Stimulated activated CD8-positive, alpha-beta memory T cell treated with anti-CD3 and anti-CD28 coated beads, Interleukin-7, amount 100 ng/mL, for 1 hour (primary cell): ENCODE data around the gene RPS6KL1.

Source experiments
- DNase-seq, 2 donors: peaks; one replicate each; pipeline ENCODE4 v3.0.0-alpha.2; 2020; ENCODE audit warnings: low read depth in 2 of 2

The RPS6KL1 gene, protein sequence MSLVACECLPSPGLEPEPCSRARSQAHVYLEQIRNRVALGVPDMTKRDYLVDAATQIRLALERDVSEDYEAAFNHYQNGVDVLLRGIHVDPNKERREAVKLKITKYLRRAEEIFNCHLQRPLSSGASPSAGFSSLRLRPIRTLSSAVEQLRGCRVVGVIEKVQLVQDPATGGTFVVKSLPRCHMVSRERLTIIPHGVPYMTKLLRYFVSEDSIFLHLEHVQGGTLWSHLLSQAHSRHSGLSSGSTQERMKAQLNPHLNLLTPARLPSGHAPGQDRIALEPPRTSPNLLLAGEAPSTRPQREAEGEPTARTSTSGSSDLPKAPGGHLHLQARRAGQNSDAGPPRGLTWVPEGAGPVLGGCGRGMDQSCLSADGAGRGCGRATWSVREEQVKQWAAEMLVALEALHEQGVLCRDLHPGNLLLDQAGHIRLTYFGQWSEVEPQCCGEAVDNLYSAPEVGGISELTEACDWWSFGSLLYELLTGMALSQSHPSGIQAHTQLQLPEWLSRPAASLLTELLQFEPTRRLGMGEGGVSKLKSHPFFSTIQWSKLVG

DNA sequence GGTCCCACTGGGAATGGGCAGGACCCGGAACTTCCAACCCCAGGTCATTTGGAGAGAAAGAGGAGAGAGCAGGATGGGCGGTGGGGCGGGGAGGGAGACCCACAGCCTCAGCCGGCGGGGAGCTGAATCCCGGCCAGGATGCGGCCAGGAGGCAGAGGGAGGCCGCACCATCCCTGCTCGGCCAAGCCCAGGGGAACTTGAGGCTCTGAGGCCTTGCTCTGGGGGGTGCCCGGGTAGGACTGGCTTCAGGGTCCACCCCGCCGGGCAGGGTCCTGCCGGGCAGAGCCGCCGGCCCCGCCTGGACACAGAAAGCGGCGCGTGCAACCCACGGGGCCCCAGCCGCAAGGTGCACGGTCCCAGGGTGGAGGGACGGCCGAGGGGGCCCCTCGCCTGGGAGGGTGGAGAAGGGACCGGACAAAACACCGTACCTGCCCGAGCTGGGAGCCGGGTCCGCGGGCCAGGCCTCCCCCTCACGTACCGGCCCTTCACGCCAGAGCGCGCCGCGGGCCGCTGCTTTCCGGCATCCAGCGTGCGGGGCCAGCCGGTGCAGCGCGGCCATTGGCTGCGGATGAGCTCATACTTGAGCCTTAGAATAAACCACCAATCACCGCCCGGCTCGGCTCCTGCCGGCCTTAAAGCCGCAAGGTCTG lies at the start of gene RPS6KL1:
RPS6KL1 (minus strand) TSS at position 509 of the 650 bp plus-strand sequence. CDS start 1,719 bp downstream, outside the sequence.
- DNase-seq: peak; percentile 22 to 37

DNA sequence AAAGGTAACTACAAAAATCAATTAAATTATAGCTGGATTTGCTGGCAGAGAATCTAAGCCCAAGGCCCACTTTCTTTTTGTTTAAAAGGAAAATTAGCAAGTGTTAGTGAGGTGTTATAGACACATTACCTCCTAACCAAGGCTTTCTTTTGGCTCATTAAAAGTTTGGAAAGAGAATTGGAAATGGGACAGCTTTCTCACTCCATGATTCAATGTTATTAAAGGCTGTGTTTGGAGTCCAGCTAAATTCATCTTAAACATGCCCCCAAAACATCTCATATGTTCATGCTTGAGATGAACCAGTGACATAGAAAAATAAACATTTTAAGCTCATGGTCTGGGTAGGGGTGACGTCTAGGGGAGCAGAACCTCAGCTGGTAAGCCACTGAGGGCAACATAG lies 45.8 kb upstream of the RPS6KL1 start:
- DNase-seq: no peak

DNA sequence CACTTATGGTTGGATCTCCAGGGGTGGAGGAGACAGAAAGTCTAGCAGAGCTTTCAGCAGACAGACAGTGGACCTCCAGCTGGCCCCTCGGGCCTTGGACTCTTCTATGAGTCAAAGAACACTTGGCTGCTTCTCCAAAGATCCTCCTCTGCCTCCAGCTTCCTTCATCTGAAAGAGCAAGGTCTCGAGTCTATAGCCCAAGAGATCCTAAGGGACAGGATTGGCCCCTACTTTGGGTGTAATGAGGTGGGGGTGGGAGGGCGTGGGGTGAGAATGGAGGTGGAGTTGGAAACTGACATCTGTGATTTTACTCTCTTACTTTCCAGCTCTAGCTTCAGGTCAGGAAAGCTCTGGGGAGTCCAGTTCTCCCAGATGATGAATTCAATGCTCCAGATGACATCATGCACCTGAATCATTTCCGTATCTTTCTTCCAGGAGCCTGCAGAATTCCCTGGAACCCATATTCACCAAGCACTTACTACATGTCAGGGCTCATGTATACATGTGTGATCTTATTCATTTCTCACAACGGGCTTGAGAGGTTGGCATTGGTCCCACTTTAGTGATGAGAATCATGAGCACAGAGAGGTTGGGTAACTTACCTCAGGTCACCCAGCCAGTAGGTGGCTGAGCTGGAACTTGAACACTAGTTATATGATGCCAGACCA lies 42.6 kb upstream of the RPS6KL1 start:
- DNase-seq: no peak

DNA sequence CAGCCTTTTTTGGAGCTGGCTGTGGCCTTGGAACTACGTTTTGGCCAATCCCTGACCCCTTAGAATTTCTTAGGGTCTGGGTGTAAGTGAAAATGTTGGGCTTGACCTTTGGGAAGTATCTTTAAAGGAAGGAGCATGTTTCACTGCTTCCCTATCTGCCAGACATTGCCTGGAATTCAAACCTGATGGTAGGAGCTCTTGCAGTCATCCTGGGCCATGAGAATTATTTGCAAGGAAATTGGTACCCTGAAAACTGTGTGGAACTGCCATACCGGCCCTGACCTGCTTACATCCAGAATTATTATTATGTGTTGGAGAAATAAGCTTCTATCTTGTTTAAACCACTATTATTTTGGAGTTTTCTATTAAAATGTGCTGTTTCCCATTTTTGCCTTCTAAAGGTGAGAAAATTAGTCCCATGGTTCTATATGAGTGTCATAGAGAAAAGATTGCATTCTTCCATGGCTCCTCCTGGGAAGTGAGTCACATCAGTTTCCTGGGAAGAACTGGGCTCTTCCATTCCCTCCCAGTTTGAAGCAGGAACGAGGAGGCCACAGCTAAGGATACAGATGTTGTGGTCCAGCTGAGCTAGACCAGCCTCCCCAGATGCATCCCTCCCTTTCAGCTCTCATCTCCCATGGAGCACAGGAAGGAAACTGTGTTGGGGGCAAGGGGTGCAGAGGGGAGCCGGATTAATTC lies 41.9 kb upstream of the RPS6KL1 start:
- DNase-seq: no peak

DNA sequence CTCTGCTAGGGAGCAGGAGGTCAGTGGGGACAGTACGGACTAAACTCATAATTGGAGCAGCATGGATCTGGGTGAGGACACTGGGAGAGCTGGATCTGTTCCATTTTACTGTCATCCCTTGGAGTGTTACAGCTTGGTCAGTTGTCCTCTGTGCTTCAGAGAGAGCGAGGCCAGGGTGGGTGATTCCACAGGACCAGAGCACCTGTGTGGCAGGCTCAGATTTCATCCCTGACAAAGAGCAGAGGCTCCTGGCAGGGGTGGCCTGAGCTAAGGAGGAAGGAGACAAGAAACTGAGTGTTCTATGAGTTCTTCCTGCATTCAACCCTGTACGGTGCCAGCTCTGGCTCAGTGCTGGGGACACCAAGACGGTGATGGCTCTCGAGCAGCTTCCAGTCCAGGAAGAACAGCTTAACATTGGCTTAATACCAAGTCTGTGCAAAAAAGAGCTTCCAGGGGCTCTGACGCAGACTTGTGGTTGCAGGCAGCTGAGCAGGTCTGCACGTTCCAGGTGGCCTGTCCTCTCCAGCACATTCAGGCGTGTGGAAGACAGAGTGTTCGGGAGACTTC lies 40.7 kb upstream of the RPS6KL1 start:
- DNase-seq: no peak

DNA sequence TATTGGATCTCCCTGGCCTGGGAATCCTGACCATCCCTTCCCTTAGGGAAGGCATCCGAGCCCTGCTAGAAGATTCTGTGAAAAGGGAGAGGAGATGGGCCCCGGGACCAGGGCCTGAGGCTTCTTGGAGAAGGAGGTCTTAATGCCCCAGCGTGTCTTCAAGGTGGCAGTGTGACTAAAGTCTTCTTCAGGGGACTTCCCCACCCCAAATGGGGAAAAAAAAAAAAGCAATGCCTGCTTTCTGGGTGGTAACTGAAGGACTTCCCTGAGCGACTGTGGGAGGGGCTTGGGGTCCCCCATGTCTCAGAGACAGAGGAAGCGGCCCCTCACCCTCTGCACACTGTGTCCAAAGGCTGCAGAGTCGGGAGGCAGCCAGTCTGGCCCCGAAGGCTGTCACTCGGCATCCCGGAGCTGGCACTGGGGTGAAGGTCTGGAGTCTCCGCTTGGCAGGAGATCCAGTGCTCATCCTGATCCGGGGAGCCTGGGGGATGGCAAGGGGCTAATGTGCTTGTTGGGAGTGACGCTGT lies 40.2 kb upstream of the RPS6KL1 start:
- no peak for DNase-seq

DNA sequence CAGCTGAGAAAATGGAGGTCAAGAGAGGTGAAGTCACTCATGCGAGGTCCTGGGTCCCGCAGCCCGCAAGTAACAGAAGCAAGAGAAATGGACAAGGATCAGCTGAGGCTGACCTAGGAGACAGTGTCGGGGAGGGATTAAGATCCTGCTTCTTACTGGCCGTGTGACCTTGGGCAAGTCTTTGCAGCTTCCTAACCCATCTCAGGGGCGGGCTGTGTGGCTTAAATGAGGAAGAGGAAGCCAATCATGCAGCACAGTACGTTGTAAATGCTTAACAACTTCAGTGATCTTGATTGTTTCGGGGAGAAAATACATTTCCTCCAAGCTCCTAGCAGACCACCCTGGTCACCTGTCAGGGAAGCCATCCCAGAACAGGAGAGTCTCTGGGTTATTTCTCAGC lies 39.4 kb upstream of the RPS6KL1 start:
- DNase-seq: no peak

DNA sequence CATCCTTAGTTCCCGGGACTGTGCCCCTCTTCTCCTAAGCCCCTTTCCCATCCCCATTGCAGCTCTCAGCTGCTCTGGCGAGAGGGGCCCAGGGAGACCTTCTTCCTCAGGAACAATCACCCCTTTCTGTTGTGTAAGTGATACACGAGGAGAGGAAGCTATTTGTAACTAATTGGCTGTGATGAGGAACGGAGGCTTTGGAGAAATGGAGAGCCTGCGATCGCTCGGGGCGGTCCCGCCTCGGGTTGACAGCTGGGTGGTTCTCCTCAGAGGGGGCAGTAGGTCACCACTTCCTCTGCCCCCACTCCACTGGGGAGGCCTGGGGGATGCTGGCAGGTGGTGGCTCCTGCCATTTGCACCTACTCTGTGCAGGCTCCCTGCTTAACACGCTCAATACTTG lies 39.0 kb upstream of the RPS6KL1 start:
- no peak for DNase-seq

DNA sequence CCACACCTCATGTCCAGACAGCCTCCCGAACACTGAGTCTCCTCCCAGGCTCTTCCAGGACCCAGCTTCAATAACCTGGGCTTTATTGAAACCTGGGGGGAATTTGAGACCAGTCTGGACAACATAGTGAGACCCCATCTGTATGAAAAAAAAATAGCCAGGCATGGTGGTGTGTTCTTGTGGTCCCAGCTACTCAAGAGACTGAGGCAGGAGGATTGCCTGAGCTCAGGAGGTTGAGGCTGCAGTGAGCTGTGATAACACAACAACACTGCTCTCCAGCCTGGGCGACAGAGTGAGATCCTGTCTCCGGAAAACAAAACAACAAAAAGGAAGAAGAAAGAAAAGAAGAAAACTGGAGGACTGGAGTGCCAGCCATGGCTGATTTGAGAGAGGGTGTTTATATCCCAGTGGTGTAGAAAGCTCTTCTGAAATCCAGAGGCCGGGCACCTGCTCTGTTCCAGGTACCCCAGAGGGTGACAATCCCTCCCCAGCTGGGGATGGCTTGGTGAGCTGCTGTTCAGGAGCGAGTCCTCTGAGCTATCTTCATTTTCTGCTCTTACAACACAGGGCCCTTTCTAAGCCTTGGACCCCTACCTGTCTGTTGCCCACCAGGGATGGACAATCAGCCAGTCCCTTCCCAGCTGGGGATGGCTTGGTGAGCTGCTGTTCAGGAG lies 38.3 kb upstream of the RPS6KL1 start:
- no peak for DNase-seq

DNA sequence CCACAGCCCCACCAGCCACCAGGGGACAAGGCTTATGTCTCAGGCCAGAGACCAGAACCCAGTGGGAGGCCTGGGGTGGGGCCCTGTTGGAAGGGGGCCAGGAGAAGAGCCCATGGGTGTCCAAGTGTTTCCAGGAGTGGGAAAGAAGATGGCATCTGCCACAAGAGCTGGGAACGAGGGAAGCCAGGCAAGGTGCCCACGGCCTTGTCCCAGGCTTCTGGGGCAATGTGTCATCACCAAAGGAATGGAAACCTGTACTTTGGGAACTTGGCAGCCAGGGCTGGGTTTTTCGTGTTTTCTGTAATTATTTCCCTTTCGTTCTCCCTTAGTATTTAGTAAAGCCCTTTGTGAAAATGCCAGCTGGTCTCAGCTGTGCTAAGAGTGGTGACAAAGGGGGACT lies 37.7 kb upstream of the RPS6KL1 start:
- no peak for DNase-seq

DNA sequence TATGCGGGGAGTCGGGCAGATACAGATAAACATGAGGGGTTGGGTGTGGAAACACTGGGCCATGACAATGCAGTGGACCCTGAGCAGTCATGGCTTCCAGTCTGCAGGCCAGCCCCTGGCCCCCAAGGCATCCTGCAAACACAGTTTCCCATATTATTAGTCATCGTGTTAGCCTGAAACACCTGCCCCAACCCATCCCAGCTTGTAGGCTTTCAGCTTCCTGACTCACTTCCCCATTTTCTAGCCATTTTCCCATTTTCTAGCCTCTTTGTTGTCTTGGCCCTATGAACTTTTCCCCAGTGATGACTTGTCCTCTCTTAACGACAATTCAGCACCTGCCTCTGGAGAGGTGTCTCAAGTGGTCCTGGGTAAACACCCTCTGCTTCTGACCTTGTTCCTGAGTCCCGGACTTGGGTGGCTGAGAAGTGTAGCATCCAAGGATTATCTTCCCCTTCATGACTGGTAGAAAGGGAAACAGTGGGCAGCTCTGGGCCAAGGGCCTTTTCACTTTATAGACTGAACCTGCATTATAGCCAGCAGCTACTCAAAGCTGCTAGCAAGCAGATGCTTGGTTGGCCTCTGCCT lies 36.6 kb upstream of the RPS6KL1 start:
- no peak for DNase-seq

DNA sequence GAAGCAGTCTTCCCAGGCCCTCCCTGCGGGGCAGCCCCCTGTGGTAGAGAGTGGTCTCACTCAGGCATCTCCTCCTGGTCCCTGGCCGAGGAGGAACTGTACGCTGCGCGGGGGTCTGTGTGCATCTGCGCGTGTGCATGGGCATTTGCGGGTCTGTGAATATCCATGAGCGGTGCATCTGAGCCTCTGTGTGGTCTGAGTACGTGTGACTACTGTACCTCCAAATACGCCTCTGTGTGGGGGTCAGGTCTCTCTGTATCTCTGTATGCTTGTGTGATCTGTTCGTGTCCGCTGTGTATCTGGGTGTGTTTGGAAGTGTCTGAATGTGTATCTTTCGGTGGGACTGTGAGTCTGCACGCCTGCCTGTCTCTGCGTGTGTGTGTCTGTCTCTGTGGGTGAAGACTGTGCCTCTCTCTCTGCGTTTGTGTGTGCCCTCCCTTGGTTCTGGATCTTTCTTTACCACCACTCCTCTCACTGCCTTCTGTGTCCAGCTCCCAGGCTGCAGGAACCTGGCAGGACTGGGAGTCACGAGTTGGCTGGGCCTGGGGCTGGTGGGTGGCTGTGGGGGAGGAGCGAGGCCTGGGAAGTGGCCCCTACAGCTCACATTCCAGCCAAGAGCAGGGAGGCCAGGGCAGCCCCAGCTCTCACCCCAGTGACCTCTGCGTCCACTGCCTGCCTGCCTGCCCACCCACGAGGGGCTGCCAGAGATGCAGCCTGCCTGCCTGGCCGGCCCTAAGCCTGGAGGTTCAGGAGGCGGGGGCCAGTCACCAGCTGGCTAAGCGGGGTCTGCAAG lies 33.4 kb upstream of the RPS6KL1 start:
- DNase-seq: no peak

DNA sequence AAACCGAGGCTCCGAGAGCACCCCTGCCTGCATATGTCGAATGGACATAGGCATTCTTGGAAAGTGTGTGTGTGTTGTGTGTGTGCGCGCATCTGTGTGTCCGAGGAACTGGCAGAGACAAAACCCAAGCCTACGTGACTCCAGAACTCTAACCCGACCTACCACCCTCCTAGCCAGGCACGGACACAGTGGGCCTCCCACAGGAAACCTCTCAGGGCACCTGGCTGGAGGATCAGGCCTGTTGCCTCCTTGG lies 32.9 kb upstream of the RPS6KL1 start:
- DNase-seq: no peak

DNA sequence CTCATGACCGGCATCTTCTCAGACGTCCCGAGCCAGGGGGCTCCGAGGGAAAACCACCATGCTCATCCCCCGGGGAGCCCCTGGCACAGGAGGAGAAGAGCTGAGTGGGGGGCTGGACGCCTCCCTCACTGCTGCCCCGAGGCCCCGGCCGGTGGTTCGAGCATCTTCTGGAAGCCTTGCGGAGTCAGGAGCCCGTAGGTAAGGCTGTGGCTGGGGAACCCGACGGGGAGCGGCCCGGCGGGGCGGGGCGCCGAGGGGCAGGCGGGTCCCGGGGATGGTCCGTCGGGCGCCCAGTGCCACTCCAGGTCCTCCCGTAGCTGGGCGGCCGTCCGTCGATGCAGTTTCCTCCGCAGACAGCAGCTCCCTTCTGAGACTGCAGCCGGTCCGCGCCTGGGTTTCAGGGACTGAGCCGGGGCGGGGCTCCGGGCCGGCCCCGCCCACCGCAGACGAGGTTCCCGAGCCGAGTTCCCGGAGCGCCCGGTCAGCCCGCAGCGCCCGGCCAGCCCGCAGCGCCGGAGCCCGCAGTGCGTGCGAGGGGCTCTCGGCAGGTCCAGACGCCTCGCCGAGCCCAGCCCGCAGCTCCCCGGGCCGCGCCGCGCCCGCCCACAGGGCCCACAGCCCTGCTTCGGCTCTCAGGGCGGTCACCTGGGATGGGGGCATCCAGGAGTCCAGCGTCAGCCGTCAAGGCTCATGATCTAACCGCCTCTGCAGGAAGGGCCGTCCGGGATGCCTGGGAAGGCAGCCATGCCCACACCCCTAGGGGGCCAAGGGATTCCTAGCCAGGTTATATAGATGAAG lies 32.4 kb upstream of the RPS6KL1 start, which contains the start of gene PGF:
PGF (minus strand) TSS at position 369 of the 798 bp plus-strand sequence; CDS start at position 14, 355 bp downstream.
- DNase-seq: no peak

DNA sequence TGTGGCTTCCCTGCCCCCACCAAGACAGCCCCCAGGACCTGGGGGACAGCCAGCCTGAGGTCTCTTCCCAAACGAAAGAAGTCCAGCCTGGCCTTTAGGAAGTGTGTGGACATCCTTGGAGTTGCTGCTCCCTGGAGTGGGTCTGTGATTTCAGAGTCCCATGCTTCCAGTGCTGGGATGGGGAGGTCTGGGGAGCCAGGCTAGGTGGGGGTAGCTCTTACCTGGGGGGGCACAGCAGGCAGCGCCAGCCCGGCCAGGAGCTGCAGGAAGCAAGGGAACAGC lies 31.8 kb upstream of the RPS6KL1 start:
- DNase-seq: no peak

DNA sequence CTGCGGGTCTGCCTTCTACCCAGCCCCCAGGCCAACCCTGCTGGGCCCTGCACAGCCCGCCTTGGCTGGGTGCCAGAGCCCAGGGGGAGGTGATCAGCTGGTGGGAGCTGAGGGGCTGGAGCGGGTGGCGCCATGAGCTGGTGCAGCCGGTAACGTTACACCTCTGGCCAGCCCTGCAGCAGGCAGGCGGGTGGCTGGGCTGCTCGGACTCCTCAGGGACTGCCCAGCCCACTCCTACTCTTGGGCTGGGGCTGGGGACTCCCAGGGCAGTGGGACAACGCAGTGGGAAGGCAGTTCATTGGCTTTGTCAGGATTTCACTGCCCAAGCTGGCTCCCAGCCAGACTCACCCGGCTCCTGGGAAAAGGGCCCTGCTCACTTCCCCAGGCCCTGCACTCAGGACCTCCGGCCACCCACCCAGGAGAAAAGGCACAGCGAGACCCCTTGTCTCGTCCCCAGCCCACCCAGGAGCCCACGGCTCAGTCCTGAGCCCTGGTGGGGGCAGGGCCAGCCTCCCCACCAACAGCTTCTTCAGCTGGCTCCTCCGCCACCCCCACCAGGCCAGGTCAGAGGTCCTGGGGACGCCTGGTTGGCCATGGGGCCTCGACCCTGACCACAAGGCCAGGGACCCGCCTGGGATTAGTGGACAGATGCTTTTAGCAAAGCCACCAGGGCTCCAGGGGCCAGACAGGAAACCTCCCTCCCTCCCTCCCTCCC lies 31.3 kb upstream of the RPS6KL1 start:
- no peak for DNase-seq

DNA sequence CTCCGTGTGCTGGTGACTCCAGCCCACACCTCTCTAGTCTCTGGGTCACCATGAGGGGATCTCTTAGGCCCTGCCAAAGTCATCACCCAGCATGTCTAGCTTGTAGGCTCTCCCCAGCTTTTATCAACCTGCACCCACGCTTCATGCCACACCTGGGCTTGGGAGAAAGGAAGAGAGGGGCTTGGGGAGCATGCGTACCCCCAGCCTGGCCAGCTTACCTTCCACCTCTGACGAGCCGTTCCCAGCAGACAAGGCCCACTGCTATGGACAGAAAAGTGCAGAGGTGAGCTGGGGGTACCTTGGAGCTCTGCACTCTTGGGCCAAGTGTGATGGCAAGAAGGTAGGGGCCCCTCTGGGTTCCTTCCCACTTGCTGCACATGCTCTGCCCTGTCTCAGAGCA lies 30.6 kb upstream of the RPS6KL1 start:
- DNase-seq: no peak

DNA sequence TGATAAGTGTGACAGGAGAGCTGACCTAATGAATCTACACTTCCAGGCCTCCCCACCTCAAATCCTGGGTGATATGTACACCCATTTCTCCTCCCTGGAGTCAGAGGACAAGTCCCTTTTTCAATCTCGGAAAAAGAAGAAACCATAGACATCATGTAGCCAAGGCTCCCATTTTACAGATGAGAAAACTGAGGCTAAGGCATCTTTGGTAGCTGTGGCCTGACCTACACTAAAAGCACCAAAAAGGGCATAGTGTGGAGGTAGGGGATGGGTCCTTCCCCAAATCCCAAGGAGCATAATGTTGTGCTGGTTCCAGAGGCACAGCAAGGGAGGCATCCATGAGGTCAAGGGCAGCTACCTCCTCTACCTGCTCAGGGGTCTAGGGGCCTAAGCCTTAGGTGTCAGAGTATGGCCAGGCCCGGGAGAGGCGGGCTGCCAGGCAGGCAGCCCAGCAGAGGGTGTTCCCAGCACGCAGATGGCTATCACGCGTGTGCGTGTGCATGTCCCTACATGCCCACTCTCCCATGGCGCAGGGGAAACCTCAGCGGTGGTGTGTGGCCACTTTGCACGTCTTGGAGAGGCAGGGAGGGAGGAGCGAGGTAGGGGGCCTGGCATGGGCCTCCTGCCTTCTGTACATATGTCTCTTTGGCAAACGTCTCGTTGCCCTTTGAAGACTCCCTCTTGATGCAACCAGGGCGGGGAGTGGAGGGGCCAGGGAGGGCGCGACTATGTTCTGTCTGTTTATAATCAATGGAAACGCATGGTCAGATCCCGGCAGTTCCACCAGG lies 29.8 kb upstream of the RPS6KL1 start:
- no peak for DNase-seq
